ENCODE results near the gene AAK1.

DNA sequence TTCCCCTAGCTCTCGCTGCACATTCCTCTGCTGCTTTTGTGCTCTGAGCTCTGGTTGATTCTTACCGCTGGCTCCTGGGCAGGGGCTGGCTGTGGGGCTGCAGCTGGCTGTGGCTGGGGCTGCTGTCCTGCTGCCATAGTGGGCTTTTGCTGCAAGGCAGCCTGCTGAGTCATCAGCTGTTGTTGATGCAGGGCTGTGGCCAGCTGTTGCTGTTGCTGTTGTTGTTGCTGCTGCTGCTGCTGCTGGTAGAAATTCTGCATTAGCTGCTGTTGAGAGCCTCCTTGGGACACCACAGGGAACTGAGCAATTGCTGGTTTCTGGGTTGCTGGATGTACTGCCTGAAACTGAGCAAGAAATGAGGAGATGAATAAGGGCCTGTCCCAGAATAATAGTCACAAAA lies 129.1 kb downstream of the AAK1 start:
- no peak for TF ChIP-seq CTCF (IDR thresholded peaks at IDR 0.05)
- TF ChIP-seq POLR2AphosphoS5 (IDR thresholded peaks at IDR 0.05) = no peak

Measured in prostate gland (tissue), 2 donors.